Progenitor cell of endocrine pancreas (in vitro differentiated cells): ENCODE measurements around the gene PIP5K1B. TPM values are rescaled to one million over a fixed set of nuclear protein-coding genes. Genes with fewer than 3 reads are reported as not detected.

ENCODE experiments used
- DNase-seq: peaks from one replicate; pipeline ENCODE4 v3.0.0; 2021; ENCODE audit warnings: low spot score; ENCODE audit not compliant: unreplicated experiment
- H3K27ac Mint-ChIP-seq: 2 replicates; pipeline ENCODE4 v1.8.0; 2021; ENCODE audit warnings: mild to moderate bottlenecking, moderate library complexity, mixed read lengths
- H3K27me3 Mint-ChIP-seq: 2 replicates; pipeline ENCODE4 v1.8.0; 2021; ENCODE audit warnings: mixed read lengths
- H3K36me3 Mint-ChIP-seq: 2 replicates; pipeline ENCODE4 v1.8.0; 2022; ENCODE audit warnings: mixed read lengths; ENCODE audit not compliant: insufficient read depth
- H3K4me1 Mint-ChIP-seq: 2 replicates; pipeline ENCODE4 v1.8.0; 2021; ENCODE audit warnings: low read depth, mixed read lengths
- H3K4me3 Mint-ChIP-seq: 2 replicates; pipeline ENCODE4 v1.8.0; 2021; ENCODE audit warnings: low read depth, mild to moderate bottlenecking, moderate library complexity, mixed read lengths
- H3K9me3 Mint-ChIP-seq: 2 replicates; pipeline ENCODE4 v1.8.0; 2021; ENCODE audit warnings: low read depth, mixed read lengths
- CTCF ChIP-seq: fragments of 200-600 bp; sonication (generic); IDR thresholded peaks from one replicate; pipeline ENCODE4 v1.5.0; 2021; ENCODE audit warnings: antibody characterized with exemption, mild to moderate bottlenecking; ENCODE audit not compliant: unreplicated experiment
- total RNA-seq: library from RNA; stranded (reverse); gene quantifications from 2 replicates; pipeline ENCODE4 v1.2.1, GENCODE V29; 2021

Gene PIP5K1B
- total RNA-seq, 1 donor from 2014 or later, result 1.5 TPM

GRCh38 chr9:68995776-68996175 lies 290.7 kb downstream of the PIP5K1B start:
- Mint-ChIP-seq H3K27me3 (peaks cover 6% of the 10 kb centered on the region), H3K4me1 (peaks cover 2% of the 10 kb centered on the region), H3K27ac (no peak overlapping the region), H3K4me3 (no peak overlapping the region), H3K36me3 (no peaks in the 10 kb centered on the region), H3K9me3 (no peaks in the 10 kb centered on the region)
- no peak for DNase-seq
- no peak for TF ChIP-seq CTCF

GRCh38 chr9:68996462-68996861 lies 291.4 kb downstream of the PIP5K1B start:
- Mint-ChIP-seq H3K36me3 (no peaks in the 10 kb centered on the region), H3K9me3 (no peaks in the 10 kb centered on the region), H3K27ac (no peak overlapping the region), H3K4me3 (no peak overlapping the region), H3K27me3 (peaks cover 6% of the 10 kb centered on the region), H3K4me1 (peaks cover 2% of the 10 kb centered on the region)
- no peak for TF ChIP-seq CTCF
- no peak for DNase-seq

GRCh38 chr9:68997666-68998065 lies 292.6 kb downstream of the PIP5K1B start:
- no peak for TF ChIP-seq CTCF
- no peak for DNase-seq
- H3K27me3 Mint-ChIP-seq, result peaks cover 6% of the 10 kb centered on the region
- peaks cover 2% of the 10 kb centered on the region for H3K4me1 Mint-ChIP-seq
- no peaks in the 10 kb centered on the region for H3K9me3 Mint-ChIP-seq
- H3K36me3 Mint-ChIP-seq, result no peaks in the 10 kb centered on the region
- no peak overlapping the region for H3K4me3 Mint-ChIP-seq
- H3K27ac Mint-ChIP-seq, result no peak overlapping the region

GRCh38 chr9:68998385-68998784 lies 293.3 kb downstream of the PIP5K1B start:
- TF ChIP-seq CTCF, result no peak
- peaks cover 2% of the 10 kb centered on the region for H3K4me1 Mint-ChIP-seq
- DNase-seq, result no peak
- no peak overlapping the region for H3K4me3 Mint-ChIP-seq
- H3K27ac Mint-ChIP-seq, result no peak overlapping the region
- no peaks in the 10 kb centered on the region for H3K36me3 Mint-ChIP-seq
- H3K9me3 Mint-ChIP-seq, result no peaks in the 10 kb centered on the region
- H3K27me3 Mint-ChIP-seq, result peaks cover 9% of the 10 kb centered on the region

- no peak for TF ChIP-seq CTCF
- H3K27ac Mint-ChIP-seq, result no peak overlapping the region
- H3K4me1 Mint-ChIP-seq, result peaks cover 2% of the 10 kb centered on the region
- no peaks in the 10 kb centered on the region for H3K36me3 Mint-ChIP-seq
- H3K27me3 Mint-ChIP-seq, result peaks cover 9% of the 10 kb centered on the region
- H3K4me3 Mint-ChIP-seq, result no peak overlapping the region
- no peaks in the 10 kb centered on the region for H3K9me3 Mint-ChIP-seq
- DNase-seq, result no peak
Measured at GRCh38 chr9:68998812-68999211, 293.8 kb downstream of the PIP5K1B start.
